Measurements from ENCODE around the gene PTK6. TPM values are rescaled to one million over a fixed set of nuclear protein-coding genes. Genes with fewer than 3 reads are reported as not detected.

PTK6 gene
- total RNA-seq, 2 experiments from 2014 or later: 0.34 TPM; not detected in 1

DNA sequence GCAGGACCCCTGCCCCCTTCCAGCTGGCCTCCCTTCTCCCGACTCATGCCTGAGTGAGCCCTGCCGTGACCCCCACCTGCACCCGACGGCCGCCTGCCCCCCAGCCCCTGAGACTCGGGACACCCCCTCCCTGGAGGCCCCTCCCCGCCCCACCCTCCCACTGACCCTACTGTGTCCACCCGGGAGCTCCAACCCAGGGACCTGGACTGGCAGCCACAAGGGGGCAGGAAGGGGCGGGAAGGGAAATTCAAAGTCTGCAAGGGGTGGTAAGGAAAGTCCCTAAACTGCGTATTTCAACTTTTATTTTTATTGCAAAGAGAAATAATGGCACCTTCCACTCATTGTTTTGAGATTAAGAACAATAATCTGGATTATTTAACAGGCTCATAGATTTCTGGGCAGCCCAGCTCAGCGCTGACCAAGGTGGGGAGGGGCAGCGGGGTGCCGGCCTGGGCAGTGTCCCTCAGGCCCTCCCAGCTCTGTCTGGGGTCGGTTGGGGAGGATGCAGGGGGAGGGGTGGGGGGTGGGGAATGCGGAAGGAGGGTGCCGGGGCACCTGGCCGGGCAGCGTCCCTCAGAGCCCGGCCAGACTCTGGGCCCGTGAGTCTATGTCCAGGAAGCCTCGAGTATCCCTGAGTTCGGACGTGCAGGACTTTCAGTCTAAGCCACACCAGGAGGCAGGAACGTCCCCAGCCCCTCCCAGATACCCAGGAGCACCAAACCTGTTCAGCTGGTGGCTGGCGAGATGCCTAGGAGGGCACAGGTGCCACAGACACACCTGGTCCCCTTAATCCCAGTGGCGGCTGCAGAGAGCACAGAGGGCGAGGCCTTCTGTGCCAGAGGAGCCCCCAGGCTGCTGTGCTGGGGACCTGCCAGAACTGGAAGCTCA is 1.3 kb upstream of the PTK6 start:
- Mint-ChIP-seq H3K27me3 (ENCODE audit: low read depth) (no peaks in the 10 kb centered on the region), H3K4me3 (no peak overlapping the region), H3K27ac (peak overlapping the region; percentile 84), H3K36me3 (ENCODE audit: low read depth) (no peaks in the 10 kb centered on the region), H3K9me3 (ENCODE audit: insufficient read depth) (no peaks in the 10 kb centered on the region), H3K4me1 (ENCODE audit: low read depth) (peaks cover 19% of the 10 kb centered on the region)
- CTCF ChIA-PET: interaction anchor here (0.8 to 3.2 kb wide), 35 partner anchors 8 to 583 kb away, joined by 3 to 39 read pairs (median 5); partner anchors contain the start of genes C20orf204, GMEB2, HELZ2 and LIME1
- DNase-seq (no peak), ATAC-seq (no peak)
- POLR2A ChIA-PET: interaction anchor here (0.5 to 3.4 kb wide), 9 partner anchors 12 to 327 kb away, joined by 3 to 22 read pairs (median 5); partner anchors contain the start of genes PPDPF and TPD52L2

- ChIA-PET CTCF (interaction anchor here (0.6 to 3.2 kb wide), 40 partner anchors 9 to 584 kb away, joined by 3 to 39 read pairs (median 4); partner anchors contain the start of genes C20orf204, GMEB2, HELZ2 and LIME1), POLR2A (interaction anchor here (0.6 to 3.4 kb wide), 12 partner anchors 13 to 718 kb away, joined by 3 to 22 read pairs (median 3); partner anchors contain the start of genes PPDPF, TPD52L2 and UCKL1)
- Mint-ChIP-seq H3K27me3 (ENCODE audit: low read depth) (no peaks in the 10 kb centered on the region), H3K4me1 (ENCODE audit: low read depth) (peaks cover 19% of the 10 kb centered on the region), H3K9me3 (ENCODE audit: insufficient read depth) (no peaks in the 10 kb centered on the region), H3K4me3 (peak overlapping the region; percentile 63), H3K27ac (peak overlapping the region; percentile 84), H3K36me3 (ENCODE audit: low read depth) (no peaks in the 10 kb centered on the region)
- peak; percentile 93 for ATAC-seq
- peak; percentile 97 for DNase-seq
Observed at GRCh38 chr20:63537525-63538203, 488 bp upstream of the PTK6 start.

- CTCF ChIA-PET: interaction anchor here (1.1 to 2.6 kb wide), 9 partner anchors 13 to 437 kb away, joined by 3 to 12 read pairs (median 7); partner anchors contain the start of genes LIME1 and PPDPF
Observed at GRCh38 chr20:63536241-63536977, 767 bp downstream of the PTK6 start.

GRCh38 chr20:63534831-63535651 is 2.1 kb downstream of the PTK6 start:
- H3K4me3 Mint-ChIP-seq: no peak overlapping the region
- no peaks in the 10 kb centered on the region for H3K36me3 Mint-ChIP-seq (ENCODE audit: low read depth)
- no peaks in the 10 kb centered on the region for H3K9me3 Mint-ChIP-seq (ENCODE audit: insufficient read depth)
- H3K27ac Mint-ChIP-seq: no peak overlapping the region
- POLR2A ChIA-PET: interaction anchor here (0.7 to 1.6 kb wide), 3 partner anchors 12 to 97 kb away, joined by 3 to 9 read pairs (median 4); no protein-coding TSS in a partner anchor
- ATAC-seq (no peak), DNase-seq (no peak)
- H3K4me1 Mint-ChIP-seq (ENCODE audit: low read depth): peaks cover 19% of the 10 kb centered on the region
- no peaks in the 10 kb centered on the region for H3K27me3 Mint-ChIP-seq (ENCODE audit: low read depth)
- CTCF ChIA-PET: interaction anchor here (0.9 kb wide), 1 partner anchor 504 kb away, joined by 3 read pairs; no protein-coding TSS in a partner anchor

More at GRCh38 chr20:63536241-63536977, 767 bp downstream of the PTK6 start:
- Mint-ChIP-seq H3K27me3 (ENCODE audit: low read depth) (no peaks in the 10 kb centered on the region), H3K27ac (peak overlapping the region; percentile 84), H3K36me3 (ENCODE audit: low read depth) (no peaks in the 10 kb centered on the region), H3K4me1 (ENCODE audit: low read depth) (peaks cover 19% of the 10 kb centered on the region), H3K9me3 (ENCODE audit: insufficient read depth) (no peaks in the 10 kb centered on the region), H3K4me3 (no peak overlapping the region)
- DNase-seq: no peak
- no peak for ATAC-seq
- POLR2A ChIA-PET: interaction anchor here (1.1 to 3.4 kb wide), 4 partner anchors 13 to 246 kb away, joined by 3 to 22 read pairs (median 14); partner anchors contain the start of gene PPDPF

DNA sequence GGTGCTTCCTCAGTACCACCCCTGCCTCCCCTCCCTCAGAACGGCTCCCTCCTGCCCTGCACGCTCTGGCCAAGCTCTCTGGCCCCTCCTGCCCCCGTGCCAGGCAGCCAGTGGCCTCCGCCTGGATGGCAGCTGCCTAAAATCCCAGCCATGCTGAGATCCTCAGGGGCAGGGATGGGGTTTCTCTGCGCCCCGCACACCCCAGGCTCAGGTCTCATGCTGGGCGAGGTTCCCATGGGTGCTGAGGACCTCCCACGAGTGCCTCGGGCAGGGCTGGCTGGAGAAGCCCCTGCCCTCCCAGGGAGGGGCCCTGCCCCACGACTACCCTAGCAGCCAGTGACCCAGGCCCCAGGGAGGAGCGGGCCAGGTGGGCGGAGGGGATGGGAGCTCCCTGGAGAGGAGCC is 2.7 kb downstream of the PTK6 start:
- no peak for ATAC-seq
- no peak overlapping the region for H3K4me3 Mint-ChIP-seq
- no peak for DNase-seq
- ChIA-PET POLR2A (interaction anchor here (1.4 to 1.6 kb wide), 2 partner anchors 12 to 13 kb away, joined by 4 to 9 read pairs; no protein-coding TSS in a partner anchor), CTCF (interaction anchor here (0.9 kb wide), 1 partner anchor 505 kb away, joined by 3 read pairs; no protein-coding TSS in a partner anchor)
- H3K27me3 Mint-ChIP-seq (ENCODE audit: low read depth): no peaks in the 10 kb centered on the region
- no peaks in the 10 kb centered on the region for H3K9me3 Mint-ChIP-seq (ENCODE audit: insufficient read depth)
- H3K27ac Mint-ChIP-seq: no peak overlapping the region
- no peaks in the 10 kb centered on the region for H3K36me3 Mint-ChIP-seq (ENCODE audit: low read depth)
- H3K4me1 Mint-ChIP-seq (ENCODE audit: low read depth): peaks cover 19% of the 10 kb centered on the region

DNA sequence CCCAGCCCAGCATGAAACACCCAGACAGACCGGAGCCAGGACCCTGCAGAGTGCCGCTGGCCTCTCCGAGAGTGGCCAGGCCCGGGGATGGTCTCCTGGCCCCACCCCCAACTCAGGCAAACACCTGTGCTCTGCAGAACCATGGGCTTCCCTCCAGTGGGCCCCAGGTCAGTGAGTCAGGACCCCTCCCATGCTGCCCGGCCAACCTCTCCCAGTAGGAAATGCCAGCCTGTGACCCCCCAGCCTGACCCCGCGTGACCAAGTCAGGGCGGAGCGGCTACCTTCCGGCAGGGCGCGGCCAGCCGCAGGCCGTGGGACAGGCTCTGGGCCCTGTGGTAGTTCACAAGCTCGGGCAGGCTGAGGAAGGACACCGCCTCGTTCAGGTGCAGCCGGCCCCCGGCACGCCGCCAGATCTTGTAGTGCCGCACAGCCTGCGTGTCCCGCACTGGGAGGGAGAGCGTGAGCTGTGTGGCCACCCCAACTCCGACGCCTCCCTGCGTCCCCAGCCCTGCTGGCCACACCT is 3.2 kb downstream of the PTK6 start:
- ATAC-seq (no peak), DNase-seq (no peak)
- CTCF ChIA-PET: no interaction called here

GRCh38 chr20:63533388-63533787 is 3.8 kb downstream of the PTK6 start:
- ATAC-seq: no peak
- Mint-ChIP-seq H3K9me3 (ENCODE audit: insufficient read depth) (no peaks in the 10 kb centered on the region), H3K4me3 (no peak overlapping the region), H3K4me1 (ENCODE audit: low read depth) (peaks cover 14% of the 10 kb centered on the region), H3K27ac (no peak overlapping the region), H3K27me3 (ENCODE audit: low read depth) (no peaks in the 10 kb centered on the region), H3K36me3 (ENCODE audit: low read depth) (no peaks in the 10 kb centered on the region)
- DNase-seq: no peak
- ChIA-PET CTCF (no interaction called here), POLR2A (interaction anchor here (1.0 kb wide), 1 partner anchor 12 kb away, joined by 4 read pairs; no protein-coding TSS in a partner anchor)

More for the DNA sequence above, 3.2 kb downstream of the PTK6 start:
- no peak overlapping the region for H3K27ac Mint-ChIP-seq
- H3K9me3 Mint-ChIP-seq (ENCODE audit: insufficient read depth): no peaks in the 10 kb centered on the region
- no peaks in the 10 kb centered on the region for H3K27me3 Mint-ChIP-seq (ENCODE audit: low read depth)
- peaks cover 19% of the 10 kb centered on the region for H3K4me1 Mint-ChIP-seq (ENCODE audit: low read depth)
- H3K4me3 Mint-ChIP-seq: no peak overlapping the region
- no peaks in the 10 kb centered on the region for H3K36me3 Mint-ChIP-seq (ENCODE audit: low read depth)
- POLR2A ChIA-PET: interaction anchor here (1.6 kb wide), 1 partner anchor 13 kb away, joined by 9 read pairs; no protein-coding TSS in a partner anchor

DNA sequence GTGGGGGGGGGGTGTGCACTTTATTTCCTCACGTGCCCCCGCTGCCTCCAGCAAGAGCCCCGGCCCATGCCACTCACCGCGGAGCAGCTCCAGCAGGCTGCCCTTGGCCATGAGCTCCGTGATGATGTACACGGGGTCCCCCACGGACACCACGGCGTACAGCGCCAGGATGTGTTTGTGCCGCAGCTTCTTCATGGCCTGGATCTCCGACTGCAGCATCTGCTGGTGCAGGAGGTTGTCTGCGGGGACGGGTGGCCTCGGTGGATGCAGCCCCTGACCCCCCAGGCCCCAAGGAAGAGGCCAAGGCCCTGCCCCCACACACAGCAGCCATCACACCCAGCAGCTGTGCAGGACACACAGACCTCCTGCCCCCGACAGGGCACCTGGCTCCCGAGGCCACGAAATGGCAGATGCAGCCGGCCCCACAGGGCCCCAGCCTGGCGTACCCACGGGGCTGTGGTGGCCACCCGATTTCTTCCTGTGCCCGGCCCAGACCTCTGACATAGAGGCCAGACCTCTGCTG is 4.7 kb downstream of the PTK6 start:
- H3K4me3 Mint-ChIP-seq: no peak overlapping the region
- H3K36me3 Mint-ChIP-seq (ENCODE audit: low read depth): no peaks in the 10 kb centered on the region
- H3K9me3 Mint-ChIP-seq (ENCODE audit: insufficient read depth): no peaks in the 10 kb centered on the region
- no peak for DNase-seq
- peaks cover 9% of the 10 kb centered on the region for H3K4me1 Mint-ChIP-seq (ENCODE audit: low read depth)
- no peak overlapping the region for H3K27ac Mint-ChIP-seq
- POLR2A ChIA-PET: interaction anchor here (1.0 kb wide), 1 partner anchor 11 kb away, joined by 4 read pairs; no protein-coding TSS in a partner anchor
- ATAC-seq: no peak
- no peaks in the 10 kb centered on the region for H3K27me3 Mint-ChIP-seq (ENCODE audit: low read depth)
- CTCF ChIA-PET: no interaction called here

- ChIA-PET CTCF (no interaction called here), POLR2A (interaction anchor here (1.7 kb wide), 1 partner anchor 11 kb away, joined by 8 read pairs; no protein-coding TSS in a partner anchor)
- Mint-ChIP-seq H3K9me3 (ENCODE audit: insufficient read depth) (no peaks in the 10 kb centered on the region), H3K4me3 (no peak overlapping the region), H3K27ac (no peak overlapping the region), H3K36me3 (ENCODE audit: low read depth) (no peaks in the 10 kb centered on the region), H3K27me3 (ENCODE audit: low read depth) (no peaks in the 10 kb centered on the region), H3K4me1 (ENCODE audit: low read depth) (peaks cover 2% of the 10 kb centered on the region)
- DNase-seq: no peak
- no peak for ATAC-seq
Observed at GRCh38 chr20:63531686-63532448, 5.3 kb downstream of the PTK6 start.

All from activated CD8-positive, alpha-beta T cell treated with anti-CD3 and anti-CD28 coated beads, Interleukin-2, amount 10 ng/mL, durations not matched to agents 7 days and 5 days (primary cell).